Measurements from ENCODE around the gene SYNJ2.

The SYNJ2 gene

DNA sequence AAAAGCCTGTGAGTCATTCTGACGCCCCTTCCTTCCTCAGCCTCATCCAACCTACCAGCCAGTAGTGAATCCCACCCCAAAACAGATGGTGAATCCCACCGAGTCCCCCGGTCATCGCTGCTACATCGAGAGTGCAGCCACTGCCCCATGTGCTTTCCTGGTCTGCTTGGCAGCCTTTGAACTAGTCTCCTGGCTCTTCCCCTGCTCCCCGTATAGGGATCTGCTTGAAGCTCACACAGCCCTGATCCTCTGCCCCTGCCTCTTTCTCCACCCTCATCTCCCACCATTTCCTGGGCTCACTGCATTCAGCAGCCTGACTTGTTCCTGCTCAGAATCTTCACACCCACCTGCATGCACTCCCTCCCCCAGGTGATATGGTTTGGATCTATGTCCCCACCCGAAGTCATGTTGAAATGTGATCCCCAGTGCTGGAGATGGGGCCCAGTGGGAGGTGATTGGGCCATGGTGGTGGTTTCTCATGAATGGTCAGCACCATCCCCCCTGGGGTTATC, 14.6 kb downstream of the SYNJ2 start:
- no peaks in the 10 kb centered on the region for H3K27me3 Mint-ChIP-seq (ENCODE audit: low read depth)
- H3K27ac Mint-ChIP-seq: no peak overlapping the region
- H3K4me1 Mint-ChIP-seq (ENCODE audit: low read depth): peaks cover 24% of the 10 kb centered on the region
- no peaks in the 10 kb centered on the region for H3K9me3 Mint-ChIP-seq
- H3K4me3 Mint-ChIP-seq: no peak overlapping the region
- H3K36me3 Mint-ChIP-seq (ENCODE audit: low read depth): peaks cover 13% of the 10 kb centered on the region

DNA sequence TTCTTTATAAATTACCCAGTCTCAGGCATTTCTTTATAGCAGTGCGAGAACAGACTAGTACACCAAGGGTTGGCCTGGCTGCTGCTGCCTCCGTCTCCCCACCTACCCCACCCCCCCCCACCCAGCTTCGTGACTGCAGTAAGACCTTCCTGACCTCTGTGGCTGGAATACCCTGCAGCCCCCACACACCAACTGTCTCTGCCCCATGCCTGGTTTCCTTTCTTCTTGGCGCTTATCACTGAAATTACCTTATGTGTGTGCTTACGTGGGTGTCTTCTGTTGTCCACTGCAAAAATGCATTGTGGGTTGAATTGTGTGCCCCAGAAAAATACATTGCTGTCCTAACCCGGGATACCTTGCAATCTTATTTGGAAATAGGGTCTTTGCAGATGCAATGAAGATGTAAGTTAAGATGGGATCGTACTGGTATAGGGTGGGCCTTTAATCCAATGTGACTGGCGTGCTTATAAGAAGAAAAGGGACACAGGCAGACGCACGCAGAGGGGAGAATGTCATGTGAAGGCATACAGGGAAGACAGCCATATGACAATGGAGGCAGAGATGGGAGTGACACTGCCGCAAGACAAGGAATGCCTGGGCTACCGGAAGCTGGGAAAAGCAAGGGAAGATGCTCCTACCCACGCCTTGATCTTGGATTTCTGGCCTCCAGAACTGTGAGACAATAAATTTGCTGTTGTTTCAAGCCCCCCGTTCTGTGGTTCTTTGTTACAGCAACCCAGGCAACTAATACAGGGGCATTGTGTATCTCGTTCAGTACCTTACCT, 15.4 kb downstream of the SYNJ2 start:
- Mint-ChIP-seq H3K27ac (no peak overlapping the region), H3K27me3 (ENCODE audit: low read depth) (no peaks in the 10 kb centered on the region), H3K36me3 (ENCODE audit: low read depth) (peaks cover 15% of the 10 kb centered on the region), H3K4me1 (ENCODE audit: low read depth) (peaks cover 25% of the 10 kb centered on the region), H3K9me3 (no peaks in the 10 kb centered on the region), H3K4me3 (no peak overlapping the region)

DNA sequence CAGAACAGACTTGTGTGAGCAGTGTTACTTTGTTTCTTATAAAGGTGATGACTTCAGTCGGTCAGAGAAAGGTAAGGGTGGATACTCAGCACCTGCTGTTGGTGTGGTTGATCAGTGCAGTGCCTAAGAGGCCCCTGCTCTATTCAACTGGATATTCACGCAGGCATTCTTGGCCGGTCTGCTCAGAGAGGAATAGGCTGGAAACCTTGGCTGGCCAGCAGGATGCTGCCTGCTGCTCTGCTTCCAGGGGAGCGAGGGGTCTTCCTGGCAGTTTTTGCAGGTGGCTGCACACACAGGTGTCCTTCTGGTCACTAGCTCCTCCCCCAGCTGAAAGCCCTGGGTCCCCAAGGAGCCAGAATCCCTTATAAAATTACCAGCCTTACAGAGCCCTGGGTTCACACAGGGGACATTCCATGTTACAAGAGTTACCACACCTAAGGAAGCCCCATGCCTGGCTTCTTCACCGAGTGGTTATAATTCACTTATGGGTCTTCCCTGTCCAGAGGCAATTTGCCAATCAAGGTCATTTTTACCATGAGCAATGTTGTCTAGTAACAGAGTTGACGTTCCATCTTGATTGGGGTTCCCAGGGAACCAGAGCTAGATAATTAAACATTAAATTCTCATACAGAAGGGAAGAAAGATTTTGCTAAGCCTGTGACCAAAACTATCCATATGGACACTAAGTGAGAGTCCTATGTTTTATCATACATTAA, 16.4 kb downstream of the SYNJ2 start:
- Mint-ChIP-seq H3K9me3 (no peaks in the 10 kb centered on the region), H3K4me3 (no peak overlapping the region), H3K4me1 (ENCODE audit: low read depth) (peaks cover 25% of the 10 kb centered on the region), H3K27ac (no peak overlapping the region), H3K27me3 (ENCODE audit: low read depth) (no peaks in the 10 kb centered on the region), H3K36me3 (ENCODE audit: low read depth) (peaks cover 14% of the 10 kb centered on the region)

DNA sequence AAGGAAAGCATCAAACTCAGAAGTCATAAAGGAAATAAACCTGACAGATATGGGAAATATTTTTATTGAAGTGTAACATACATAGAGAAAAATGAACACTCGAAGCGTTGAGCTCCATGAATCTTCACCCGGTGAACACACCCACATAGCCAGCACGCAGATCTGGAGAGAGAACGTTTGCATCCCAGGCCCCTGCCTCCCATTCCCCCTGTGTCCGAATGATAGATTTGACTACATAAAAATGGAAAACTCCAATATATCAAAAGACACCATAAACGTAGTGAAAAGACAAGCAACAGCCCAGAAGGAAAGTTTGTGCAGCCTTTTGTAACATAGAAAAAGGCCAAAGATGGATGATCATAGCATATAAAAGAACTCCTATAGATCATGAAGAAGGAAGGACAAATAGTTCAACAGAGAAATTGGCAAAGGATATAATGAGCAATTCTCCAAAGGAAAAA, 17.1 kb downstream of the SYNJ2 start:
- Mint-ChIP-seq H3K36me3 (ENCODE audit: low read depth) (peaks cover 16% of the 10 kb centered on the region), H3K9me3 (no peaks in the 10 kb centered on the region), H3K27ac (no peak overlapping the region), H3K27me3 (ENCODE audit: low read depth) (no peaks in the 10 kb centered on the region), H3K4me3 (no peak overlapping the region), H3K4me1 (ENCODE audit: low read depth) (peaks cover 26% of the 10 kb centered on the region)

DNA sequence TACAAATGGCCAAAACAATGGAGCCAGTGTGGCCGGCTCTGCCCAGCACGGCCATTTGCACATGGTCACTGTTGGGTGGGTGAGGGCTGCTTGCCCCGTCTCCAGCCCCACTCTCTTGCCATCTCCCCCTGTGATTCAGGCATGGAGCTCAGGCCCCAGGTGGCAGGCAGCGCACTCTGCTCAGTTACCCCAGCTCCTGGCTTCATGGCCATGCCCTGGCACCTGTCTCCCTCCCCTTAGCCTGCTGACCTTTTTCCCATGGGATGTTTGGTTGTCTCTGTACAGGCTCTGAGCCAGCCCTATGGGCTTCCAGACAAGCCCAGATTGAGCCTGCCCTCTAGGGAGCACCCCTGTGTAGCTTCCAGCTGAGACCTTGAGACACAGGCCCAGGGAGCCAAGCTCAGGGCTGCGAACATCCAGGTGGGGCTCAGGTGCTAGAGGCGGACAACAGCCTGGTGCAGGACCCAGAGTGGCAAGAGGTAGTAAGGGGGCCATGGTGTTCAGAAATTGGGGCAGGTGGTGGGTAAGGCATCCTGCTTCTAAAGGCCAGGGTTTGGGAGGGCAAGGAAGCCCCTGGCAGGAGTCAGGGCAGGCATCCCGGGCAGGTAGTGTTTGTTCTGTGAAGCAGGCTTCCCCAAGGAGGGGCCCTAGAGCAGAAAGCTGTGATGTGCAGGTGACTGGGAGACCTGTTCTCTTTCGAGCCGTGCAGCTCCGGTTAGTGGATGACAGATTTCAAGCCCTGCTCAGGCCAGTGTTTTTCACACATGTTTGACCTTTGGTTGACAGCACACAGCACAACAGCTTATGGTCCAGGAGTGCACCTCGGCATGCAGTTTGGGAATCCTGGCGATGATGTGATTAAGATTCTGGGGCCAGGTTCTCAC, 17.7 kb downstream of the SYNJ2 start:
- H3K27ac Mint-ChIP-seq: no peak overlapping the region
- peaks cover 30% of the 10 kb centered on the region for H3K4me1 Mint-ChIP-seq (ENCODE audit: low read depth)
- no peak overlapping the region for H3K4me3 Mint-ChIP-seq

DNA sequence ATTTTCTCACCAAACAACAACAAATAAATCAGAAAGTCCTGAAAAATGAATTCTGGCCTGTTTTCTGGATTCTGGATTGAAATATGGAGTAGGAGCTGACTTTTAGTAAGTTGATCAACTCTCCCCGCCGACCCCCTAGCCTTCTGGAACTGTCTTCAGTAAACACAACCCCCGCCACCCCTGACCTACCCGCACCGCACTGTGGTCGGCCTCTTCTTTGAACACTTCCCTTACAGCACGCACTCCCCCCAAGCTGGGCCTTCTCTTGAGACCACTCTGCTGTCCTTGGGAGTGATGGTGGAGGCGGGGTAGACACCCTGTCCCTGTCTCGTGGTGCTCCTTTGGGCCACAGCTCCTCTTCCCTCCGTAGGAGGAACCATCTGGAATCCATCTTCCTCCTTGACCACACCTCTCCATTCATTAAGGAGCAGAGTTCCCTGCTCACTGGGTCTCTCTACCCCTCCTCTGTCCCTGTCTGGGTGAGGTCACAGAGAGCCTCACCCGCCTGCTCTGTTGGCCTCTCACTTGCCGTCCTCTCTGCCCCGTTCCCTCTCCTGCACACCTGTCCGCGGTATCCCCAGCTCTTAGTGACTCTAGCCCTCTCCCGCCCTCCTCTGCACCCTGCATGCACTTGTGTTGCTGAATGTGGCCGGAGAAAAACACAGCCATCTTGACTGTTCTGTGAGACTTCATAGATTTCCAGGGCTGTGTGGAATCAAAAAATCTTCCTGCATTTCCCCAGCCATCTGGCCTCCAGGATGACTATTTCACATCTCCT, 19.1 kb downstream of the SYNJ2 start:
- H3K4me1 Mint-ChIP-seq (ENCODE audit: low read depth): peaks cover 29% of the 10 kb centered on the region
- no peaks in the 10 kb centered on the region for H3K27me3 Mint-ChIP-seq (ENCODE audit: low read depth)
- H3K4me3 Mint-ChIP-seq: no peak overlapping the region
- H3K36me3 Mint-ChIP-seq (ENCODE audit: low read depth): peaks cover 16% of the 10 kb centered on the region
- no peak overlapping the region for H3K27ac Mint-ChIP-seq
- H3K9me3 Mint-ChIP-seq: no peaks in the 10 kb centered on the region

More for the DNA sequence above, 17.7 kb downstream of the SYNJ2 start:
- Mint-ChIP-seq H3K36me3 (ENCODE audit: low read depth) (peaks cover 16% of the 10 kb centered on the region), H3K27me3 (ENCODE audit: low read depth) (no peaks in the 10 kb centered on the region), H3K9me3 (no peaks in the 10 kb centered on the region)

DNA sequence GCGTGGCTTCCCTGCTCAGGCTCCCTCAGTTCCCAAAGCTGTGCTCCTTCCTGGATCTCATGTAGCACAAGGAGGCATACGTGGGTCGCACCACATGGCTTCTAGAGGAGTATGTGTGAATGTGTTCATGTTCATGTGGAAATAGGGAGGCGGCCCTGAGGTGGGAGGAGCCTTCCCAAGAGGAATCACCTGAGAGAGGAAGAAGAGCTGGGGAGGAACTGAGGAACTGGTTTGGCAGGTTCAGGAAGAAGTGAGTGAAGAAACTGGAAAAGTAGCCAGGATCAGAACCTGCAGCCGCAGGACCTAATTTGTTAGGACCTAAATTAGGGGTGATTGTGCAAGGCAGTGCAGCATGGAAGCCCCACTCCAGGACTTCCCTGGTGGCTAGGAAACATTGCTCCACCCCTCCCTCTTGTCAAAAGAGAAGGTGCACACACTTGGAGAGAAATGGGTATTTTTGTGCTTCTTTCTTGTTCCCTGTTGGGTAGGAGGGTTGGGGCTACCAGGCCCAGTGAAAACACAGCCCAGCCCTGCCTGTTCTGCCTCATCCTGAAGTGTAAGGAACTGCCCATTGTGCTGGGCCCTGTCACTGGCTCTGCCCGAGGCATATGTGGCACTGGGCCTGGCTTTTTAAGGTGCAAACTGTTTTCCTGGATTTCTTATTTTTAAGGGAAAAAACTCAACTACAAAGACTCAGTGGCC, 20.7 kb downstream of the SYNJ2 start:
- Mint-ChIP-seq H3K4me1 (ENCODE audit: low read depth) (peaks cover 30% of the 10 kb centered on the region), H3K36me3 (ENCODE audit: low read depth) (peaks cover 14% of the 10 kb centered on the region), H3K4me3 (no peak overlapping the region)

DNA sequence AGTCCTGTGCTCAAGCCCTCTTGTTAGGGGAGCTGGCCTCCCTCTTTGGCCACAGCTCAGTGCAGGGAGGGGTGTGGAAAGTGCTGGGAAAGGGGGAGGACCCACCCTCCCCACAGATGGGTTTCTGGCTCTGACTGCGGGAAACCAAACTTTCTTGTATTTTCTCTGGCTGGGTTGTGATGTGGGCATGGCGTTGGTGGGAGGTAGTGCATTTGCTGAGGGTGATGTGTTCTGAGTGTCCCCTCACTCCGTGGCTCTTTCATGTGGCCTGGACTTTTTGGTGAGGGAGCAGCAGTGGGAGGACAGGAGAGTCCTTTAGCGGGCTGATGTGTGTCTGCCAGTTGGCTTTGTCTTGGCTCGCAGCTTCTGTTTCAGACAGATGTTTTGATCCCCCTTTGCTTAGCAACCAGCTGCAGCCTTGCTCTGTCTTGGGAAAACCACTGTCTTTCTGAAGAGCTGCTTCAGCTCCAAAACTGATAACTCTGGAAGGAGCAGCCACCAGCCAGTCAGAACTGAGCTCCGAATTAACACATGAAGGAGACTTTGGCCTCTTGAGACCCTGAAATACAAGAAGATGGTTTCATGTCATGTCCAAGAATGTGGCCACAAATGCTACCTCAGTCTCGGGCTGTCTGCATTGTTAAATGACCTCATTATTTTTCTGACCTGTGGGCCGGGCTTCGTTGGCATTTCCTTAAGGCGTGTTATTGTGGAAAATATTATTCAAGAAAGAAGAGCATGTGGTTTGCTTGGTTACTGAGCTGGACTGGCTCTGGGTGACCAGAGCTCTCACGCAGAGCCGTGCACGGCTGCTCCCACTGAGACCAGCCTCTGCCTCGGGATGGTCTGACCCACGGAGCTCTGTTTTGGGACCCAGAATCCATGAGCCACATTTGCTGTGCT, 21.5 kb downstream of the SYNJ2 start:
- Mint-ChIP-seq H3K9me3 (no peaks in the 10 kb centered on the region), H3K27ac (peak overlapping the region; percentile 12), H3K27me3 (ENCODE audit: low read depth) (no peaks in the 10 kb centered on the region), H3K4me1 (ENCODE audit: low read depth) (peaks cover 33% of the 10 kb centered on the region), H3K4me3 (no peak overlapping the region), H3K36me3 (ENCODE audit: low read depth) (peaks cover 14% of the 10 kb centered on the region)

More for the DNA sequence above, 20.7 kb downstream of the SYNJ2 start:
- H3K9me3 Mint-ChIP-seq: no peaks in the 10 kb centered on the region
- H3K27me3 Mint-ChIP-seq (ENCODE audit: low read depth): no peaks in the 10 kb centered on the region
- peak overlapping the region; percentile 58 for H3K27ac Mint-ChIP-seq

DNA sequence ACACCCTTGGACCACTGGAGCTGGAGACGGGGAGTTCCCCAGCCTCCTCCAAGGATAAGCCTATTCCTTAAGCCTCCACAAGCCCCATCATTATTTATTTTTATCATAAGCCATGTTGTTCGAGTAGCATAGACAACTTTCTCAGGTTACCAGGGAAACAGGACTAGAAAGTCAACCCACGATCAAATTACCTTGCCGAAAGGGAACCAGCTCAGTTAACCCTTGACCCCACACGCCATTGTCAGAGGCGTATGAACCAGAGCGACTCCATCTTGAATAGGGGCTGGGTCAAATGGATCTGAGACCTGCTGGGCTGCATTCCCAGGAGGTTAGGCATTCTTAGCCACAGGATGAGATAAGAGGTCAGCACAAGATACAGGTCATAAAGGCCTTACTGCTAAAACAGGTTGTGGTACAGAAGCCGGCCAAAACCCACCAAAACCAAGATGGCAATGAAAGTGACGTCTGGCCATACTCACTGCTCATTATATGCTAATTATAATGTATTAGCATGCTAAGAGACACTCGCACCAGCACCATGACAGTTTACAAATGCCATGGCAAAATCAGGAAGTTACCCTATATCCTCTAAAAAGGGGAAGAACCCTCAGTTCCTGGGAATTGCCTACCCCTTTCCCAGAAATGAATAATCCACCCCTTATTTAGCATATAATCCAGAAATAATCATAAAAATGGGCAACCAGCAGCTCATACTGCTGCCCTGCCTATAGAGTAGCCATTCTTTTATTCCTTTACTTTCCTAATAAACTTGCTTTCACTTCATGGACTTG, 22.4 kb downstream of the SYNJ2 start:
- no peak overlapping the region for H3K4me3 Mint-ChIP-seq
- peaks cover 16% of the 10 kb centered on the region for H3K36me3 Mint-ChIP-seq (ENCODE audit: low read depth)
- no peaks in the 10 kb centered on the region for H3K27me3 Mint-ChIP-seq (ENCODE audit: low read depth)
- no peaks in the 10 kb centered on the region for H3K9me3 Mint-ChIP-seq
- H3K27ac Mint-ChIP-seq: no peak overlapping the region
- peaks cover 42% of the 10 kb centered on the region for H3K4me1 Mint-ChIP-seq (ENCODE audit: low read depth)

DNA sequence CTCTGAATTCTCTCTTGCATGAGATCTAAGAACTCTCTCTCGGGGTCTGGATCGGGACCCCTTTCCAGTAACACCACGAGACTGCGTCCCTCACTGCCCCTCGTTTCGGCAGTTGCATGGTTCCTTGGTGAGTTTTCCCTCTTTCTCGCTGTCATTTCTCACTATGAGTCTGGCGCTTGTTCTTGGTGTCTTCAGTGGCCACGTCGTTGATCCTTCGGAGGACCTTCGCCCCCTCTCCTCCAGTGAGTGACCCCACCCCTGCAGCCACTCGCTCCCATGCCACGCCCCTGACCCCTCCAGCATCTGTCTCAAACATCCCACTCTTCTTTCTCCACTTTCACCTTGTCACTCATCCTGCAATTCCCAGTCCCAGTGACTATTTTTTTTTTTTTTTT, 23.0 kb downstream of the SYNJ2 start:
- Mint-ChIP-seq H3K9me3 (no peaks in the 10 kb centered on the region), H3K4me1 (ENCODE audit: low read depth) (peaks cover 48% of the 10 kb centered on the region), H3K27ac (no peak overlapping the region), H3K36me3 (ENCODE audit: low read depth) (peaks cover 19% of the 10 kb centered on the region), H3K27me3 (ENCODE audit: low read depth) (no peaks in the 10 kb centered on the region), H3K4me3 (no peak overlapping the region)

DNA sequence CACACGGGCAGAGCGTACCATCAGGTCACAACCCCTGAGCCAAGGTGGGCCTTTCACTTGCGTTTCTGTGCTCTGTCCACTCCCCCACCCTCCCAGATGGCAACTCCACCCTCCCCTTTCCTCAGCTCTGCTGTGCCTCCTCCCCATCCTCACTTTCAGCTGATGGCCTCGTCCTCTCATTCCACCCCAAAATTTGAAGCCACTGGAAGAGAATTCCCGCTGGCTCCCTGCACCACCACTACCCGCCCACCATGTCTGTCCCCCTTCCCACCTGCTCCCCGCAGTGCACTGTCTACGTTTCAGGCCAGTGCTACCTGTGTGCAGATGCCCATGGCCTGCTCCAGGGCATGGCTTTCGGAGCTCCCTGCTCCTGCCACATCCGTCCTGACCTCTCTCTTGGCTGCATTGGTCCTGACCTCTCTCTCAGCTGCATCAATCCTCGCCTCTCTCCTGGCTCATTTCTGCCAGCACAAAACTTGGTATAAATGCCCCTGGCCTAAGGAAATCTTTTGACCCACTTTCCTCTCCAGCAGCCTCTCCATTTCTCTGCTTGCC, 24.0 kb downstream of the SYNJ2 start:
- H3K4me3 Mint-ChIP-seq: no peak overlapping the region
- peaks cover 25% of the 10 kb centered on the region for H3K36me3 Mint-ChIP-seq (ENCODE audit: low read depth)
- no peaks in the 10 kb centered on the region for H3K27me3 Mint-ChIP-seq (ENCODE audit: low read depth)
- H3K27ac Mint-ChIP-seq: no peak overlapping the region
- H3K4me1 Mint-ChIP-seq (ENCODE audit: low read depth): peaks cover 56% of the 10 kb centered on the region
- no peaks in the 10 kb centered on the region for H3K9me3 Mint-ChIP-seq

DNA sequence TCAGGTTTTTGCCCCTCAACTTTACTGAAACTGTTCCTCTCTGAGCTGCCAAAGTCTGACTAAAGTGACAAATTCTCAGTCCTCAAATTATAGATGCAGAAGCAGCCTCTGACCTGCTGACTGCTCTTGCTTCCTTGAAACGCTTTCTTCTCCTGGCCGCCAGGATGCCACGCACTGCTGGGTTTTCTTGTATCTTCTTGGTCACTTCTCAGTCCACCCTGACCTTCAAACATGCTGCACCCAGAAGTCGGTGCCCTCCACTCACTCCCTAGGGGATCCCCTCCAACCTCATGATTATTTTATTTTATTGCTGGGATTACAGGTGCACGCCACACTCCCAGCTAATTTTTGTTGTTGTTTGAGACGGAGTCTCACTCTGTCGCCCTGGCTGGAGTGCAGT, 24.7 kb downstream of the SYNJ2 start:
- no peaks in the 10 kb centered on the region for H3K9me3 Mint-ChIP-seq

More for the DNA sequence above, 24.7 kb downstream of the SYNJ2 start:
- H3K36me3 Mint-ChIP-seq (ENCODE audit: low read depth): peaks cover 27% of the 10 kb centered on the region
- peaks cover 60% of the 10 kb centered on the region for H3K4me1 Mint-ChIP-seq (ENCODE audit: low read depth)
- no peak overlapping the region for H3K27ac Mint-ChIP-seq
- no peaks in the 10 kb centered on the region for H3K27me3 Mint-ChIP-seq (ENCODE audit: low read depth)
- no peak overlapping the region for H3K4me3 Mint-ChIP-seq
